ENCODE results near the gene SLC7A9.
"Not testable (repeated sequence)": the region's sequence is repeated elsewhere in the genome, so short reads cannot be mapped to it uniquely, and the experiment has no call there.

SLC7A9 gene

DNA sequence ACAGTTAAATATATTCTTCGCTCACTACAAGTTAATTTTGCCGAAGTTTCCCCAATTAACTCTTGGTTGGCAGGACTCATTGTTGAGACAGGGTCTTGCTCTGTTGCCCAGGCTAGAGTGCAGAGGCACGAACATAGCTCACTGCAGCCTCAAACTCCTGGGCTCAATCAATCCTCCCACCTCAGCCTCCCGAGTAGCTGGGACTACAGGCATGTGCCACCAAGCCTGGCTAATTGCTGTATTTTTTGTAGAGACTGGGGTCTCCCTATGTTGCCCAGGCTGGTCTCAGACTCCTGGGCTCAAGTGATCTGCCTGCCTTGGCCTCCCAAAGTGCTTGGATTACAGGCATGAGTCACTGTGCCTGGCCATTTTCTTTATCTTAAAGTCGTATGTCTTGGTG is 15.7 kb upstream of the SLC7A9 start:
- H3K27me3 ChIP-seq (ENCODE audit: control insufficient read depth in 1 of 2, insufficient read depth in 2 of 2, low read length in 2 of 2); H3K4me3 ChIP-seq (ENCODE audit: low read length in 2 of 2); H3K4me1 ChIP-seq (ENCODE audit: control insufficient read depth, insufficient read depth, low read length); H3K9ac ChIP-seq (ENCODE audit: low read length in 2 of 2); H3K27ac ChIP-seq (ENCODE audit: low read length); H3K9me3 ChIP-seq (ENCODE audit: control insufficient read depth in 2 of 2, low read length in 2 of 2): not testable (repeated sequence)
- peaks cover 4 to 16% of the 10 kb centered on the region in 2 donors for H3K36me3 ChIP-seq (ENCODE audit: control insufficient read depth in 2 of 2, insufficient read depth in 2 of 2, low read length in 2 of 2)

DNA sequence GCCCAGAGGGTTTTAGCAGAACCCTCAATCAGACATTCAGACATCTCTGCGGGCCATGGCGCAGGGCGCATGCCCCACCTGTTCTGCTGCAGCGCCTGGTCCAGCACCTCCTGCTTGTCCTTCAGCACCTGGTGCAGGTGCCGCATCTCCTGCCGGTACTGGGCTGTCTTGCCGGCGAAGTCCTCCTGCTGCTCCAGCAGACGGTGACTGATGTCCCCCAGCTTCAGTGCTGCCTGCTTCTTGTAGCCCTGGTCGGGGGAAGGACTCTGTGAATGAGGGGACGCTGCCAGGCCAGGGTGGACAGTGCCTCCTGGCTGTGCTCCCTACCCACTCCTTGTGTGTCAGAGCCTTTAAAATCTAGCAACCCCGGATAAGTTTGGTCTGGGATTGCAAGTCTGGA is 12.2 kb upstream of the SLC7A9 start:
- H3K9me3 ChIP-seq (ENCODE audit: control insufficient read depth in 2 of 2, low read length in 2 of 2), result no peaks in the 10 kb centered on the region
- H3K36me3 ChIP-seq (ENCODE audit: control insufficient read depth in 2 of 2, insufficient read depth in 2 of 2, low read length in 2 of 2), result peaks cover 4 to 14% of the 10 kb centered on the region in 2 donors
- no peak overlapping the region for H3K4me3 ChIP-seq (ENCODE audit: low read length in 2 of 2)
- no peaks in the 10 kb centered on the region for H3K4me1 ChIP-seq (ENCODE audit: control insufficient read depth, insufficient read depth, low read length)
- H3K9ac ChIP-seq (ENCODE audit: low read length in 2 of 2), result no peak overlapping the region
- H3K27me3 ChIP-seq (ENCODE audit: control insufficient read depth in 1 of 2, insufficient read depth in 2 of 2, low read length in 2 of 2), result no peaks in the 10 kb centered on the region
- H3K27ac ChIP-seq (ENCODE audit: low read length), result no peak overlapping the region

GRCh38 chr19:32880622-32881021 is 11.1 kb upstream of the SLC7A9 start:
- no peak overlapping the region for H3K27ac ChIP-seq (ENCODE audit: low read length)
- H3K9ac ChIP-seq (ENCODE audit: low read length in 2 of 2), result no peak overlapping the region
- H3K36me3 ChIP-seq (ENCODE audit: control insufficient read depth in 2 of 2, insufficient read depth in 2 of 2, low read length in 2 of 2), result peaks cover 2 to 9% of the 10 kb centered on the region in 2 donors
- H3K27me3 ChIP-seq (ENCODE audit: control insufficient read depth in 1 of 2, insufficient read depth in 2 of 2, low read length in 2 of 2), result no peaks in the 10 kb centered on the region
- no peaks in the 10 kb centered on the region for H3K9me3 ChIP-seq (ENCODE audit: control insufficient read depth in 2 of 2, low read length in 2 of 2)
- H3K4me1 ChIP-seq (ENCODE audit: control insufficient read depth, insufficient read depth, low read length), result no peaks in the 10 kb centered on the region
- H3K4me3 ChIP-seq (ENCODE audit: low read length in 2 of 2), result no peak overlapping the region

DNA sequence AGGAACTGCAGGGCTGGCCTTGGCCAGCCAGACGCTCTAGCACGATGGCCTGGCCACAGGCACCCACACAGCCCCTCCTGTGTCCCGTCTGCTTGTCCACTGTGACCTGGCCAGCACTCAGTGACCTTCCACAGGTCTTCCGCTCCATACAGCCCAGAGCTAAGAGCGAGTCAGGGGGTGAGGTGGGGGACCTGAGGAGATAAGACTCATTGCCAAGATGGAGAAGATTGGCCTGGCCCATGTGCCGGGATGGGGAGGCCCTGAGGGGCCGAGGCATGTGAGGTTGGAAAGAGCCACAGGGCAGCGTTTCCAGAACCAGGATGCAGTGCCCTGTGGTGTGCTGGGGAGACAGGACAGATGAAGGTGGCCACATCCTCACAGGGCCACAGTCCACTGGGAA is 10.2 kb upstream of the SLC7A9 start:
- no peak overlapping the region for H3K9ac ChIP-seq (ENCODE audit: low read length in 2 of 2)
- no peaks in the 10 kb centered on the region for H3K9me3 ChIP-seq (ENCODE audit: control insufficient read depth in 2 of 2, low read length in 2 of 2)
- H3K4me1 ChIP-seq (ENCODE audit: control insufficient read depth, insufficient read depth, low read length), result no peaks in the 10 kb centered on the region
- H3K36me3 ChIP-seq (ENCODE audit: control insufficient read depth in 2 of 2, insufficient read depth in 2 of 2, low read length in 2 of 2), result peaks cover 0 to 9% of the 10 kb centered on the region in 2 donors
- H3K4me3 ChIP-seq (ENCODE audit: low read length in 2 of 2), result no peak overlapping the region
- no peaks in the 10 kb centered on the region for H3K27me3 ChIP-seq (ENCODE audit: control insufficient read depth in 1 of 2, insufficient read depth in 2 of 2, low read length in 2 of 2)
- H3K27ac ChIP-seq (ENCODE audit: low read length), result no peak overlapping the region

- Histone ChIP-seq H3K27ac (ENCODE audit: low read length) (no peak overlapping the region), H3K9ac (ENCODE audit: low read length in 2 of 2) (no peak overlapping the region), H3K9me3 (ENCODE audit: control insufficient read depth in 2 of 2, low read length in 2 of 2) (no peaks in the 10 kb centered on the region), H3K36me3 (ENCODE audit: control insufficient read depth in 2 of 2, insufficient read depth in 2 of 2, low read length in 2 of 2) (peaks cover 0 to 9% of the 10 kb centered on the region in 2 donors), H3K4me1 (ENCODE audit: control insufficient read depth, insufficient read depth, low read length) (no peaks in the 10 kb centered on the region), H3K4me3 (ENCODE audit: low read length in 2 of 2) (no peak overlapping the region), H3K27me3 (ENCODE audit: control insufficient read depth in 1 of 2, insufficient read depth in 2 of 2, low read length in 2 of 2) (no peaks in the 10 kb centered on the region)
Measured at GRCh38 chr19:32878988-32879387, 9.4 kb upstream of the SLC7A9 start.

DNA sequence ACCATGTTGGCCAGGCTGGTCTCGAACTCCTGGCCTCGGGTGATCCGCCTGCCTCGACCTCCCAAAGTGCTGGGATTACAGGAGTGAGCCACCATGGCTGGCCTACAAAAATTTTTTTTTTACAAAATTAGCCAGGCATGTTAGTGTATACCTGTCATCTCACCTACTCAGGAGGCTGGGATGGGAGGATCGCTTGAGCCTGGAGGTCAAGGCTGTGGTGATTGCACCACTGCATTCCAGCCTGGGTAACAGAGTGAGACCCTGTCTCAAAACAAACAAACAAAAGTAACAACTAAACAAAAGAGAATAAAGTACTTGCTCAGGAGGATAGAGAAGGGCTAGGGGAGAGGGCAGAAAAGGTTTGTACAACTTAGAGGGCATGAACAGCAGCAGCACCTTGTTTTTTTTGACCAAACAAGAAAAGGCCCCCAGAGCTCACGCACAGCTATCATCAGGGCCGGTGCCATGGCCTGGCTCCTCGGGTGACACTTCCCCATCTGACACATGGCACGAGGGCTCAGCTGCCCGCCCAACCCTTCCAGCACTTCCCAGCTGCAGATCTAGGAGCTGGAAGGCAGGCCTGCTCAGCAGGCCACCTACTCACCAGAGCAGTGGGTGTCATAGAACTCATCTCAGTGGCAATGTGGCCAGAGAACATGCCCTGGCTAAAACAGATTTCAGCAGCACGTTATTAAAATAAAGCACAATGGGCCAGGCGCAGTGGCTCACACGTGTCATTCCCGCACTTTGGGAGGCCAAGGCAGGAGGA is 8.6 kb upstream of the SLC7A9 start:
- Histone ChIP-seq H3K9me3 (ENCODE audit: control insufficient read depth in 2 of 2, low read length in 2 of 2) (no peaks in the 10 kb centered on the region), H3K9ac (ENCODE audit: low read length in 2 of 2) (no peak overlapping the region), H3K27me3 (ENCODE audit: control insufficient read depth in 1 of 2, insufficient read depth in 2 of 2, low read length in 2 of 2) (no peaks in the 10 kb centered on the region), H3K27ac (ENCODE audit: low read length) (no peak overlapping the region), H3K36me3 (ENCODE audit: control insufficient read depth in 2 of 2, insufficient read depth in 2 of 2, low read length in 2 of 2) (peaks cover 0 to 9% of the 10 kb centered on the region in 2 donors), H3K4me1 (ENCODE audit: control insufficient read depth, insufficient read depth, low read length) (no peaks in the 10 kb centered on the region), H3K4me3 (ENCODE audit: low read length in 2 of 2) (no peak overlapping the region)

DNA sequence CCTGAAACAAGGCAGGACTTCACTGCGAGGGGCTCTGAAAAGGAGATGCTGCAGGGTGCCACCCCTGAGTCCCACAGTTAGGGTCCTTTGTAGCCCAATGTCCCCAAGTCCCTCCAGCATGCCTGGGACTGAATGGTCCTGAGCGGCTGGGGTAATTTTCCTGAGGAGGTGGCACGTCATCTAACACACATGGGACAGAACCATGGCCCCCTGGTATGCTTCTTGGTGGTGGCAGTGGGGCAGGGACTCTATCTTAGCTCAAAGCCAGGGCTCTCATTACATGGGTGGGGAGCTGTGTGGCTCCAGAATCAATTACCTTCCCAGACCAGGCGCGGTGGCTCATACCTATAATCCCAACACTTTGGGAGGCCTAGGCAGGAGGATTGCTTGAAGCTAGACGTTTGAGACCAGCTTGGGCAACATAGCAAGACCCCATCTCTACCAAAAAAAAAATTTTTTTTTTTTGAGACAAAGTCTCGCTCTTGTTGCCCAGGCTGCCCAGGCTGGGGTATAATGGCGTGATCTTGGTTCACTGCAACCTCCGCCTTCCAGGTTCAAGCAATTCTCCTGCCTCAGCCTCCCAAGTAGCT is 7.9 kb upstream of the SLC7A9 start:
- Histone ChIP-seq H3K27ac (ENCODE audit: low read length) (no peak overlapping the region), H3K27me3 (ENCODE audit: control insufficient read depth in 1 of 2, insufficient read depth in 2 of 2, low read length in 2 of 2) (no peaks in the 10 kb centered on the region), H3K9me3 (ENCODE audit: control insufficient read depth in 2 of 2, low read length in 2 of 2) (no peaks in the 10 kb centered on the region), H3K9ac (ENCODE audit: low read length in 2 of 2) (no peak overlapping the region), H3K36me3 (ENCODE audit: control insufficient read depth in 2 of 2, insufficient read depth in 2 of 2, low read length in 2 of 2) (peaks cover 0 to 9% of the 10 kb centered on the region in 2 donors), H3K4me1 (ENCODE audit: control insufficient read depth, insufficient read depth, low read length) (no peaks in the 10 kb centered on the region), H3K4me3 (ENCODE audit: low read length in 2 of 2) (no peak overlapping the region)

GRCh38 chr19:32876919-32877285 is 7.3 kb upstream of the SLC7A9 start:
- H3K9me3 ChIP-seq (ENCODE audit: control insufficient read depth in 2 of 2, low read length in 2 of 2), result no peaks in the 10 kb centered on the region
- H3K9ac ChIP-seq (ENCODE audit: low read length in 2 of 2), result no peak overlapping the region
- no peaks in the 10 kb centered on the region for H3K27me3 ChIP-seq (ENCODE audit: control insufficient read depth in 1 of 2, insufficient read depth in 2 of 2, low read length in 2 of 2)
- peaks cover 0 to 9% of the 10 kb centered on the region in 2 donors for H3K36me3 ChIP-seq (ENCODE audit: control insufficient read depth in 2 of 2, insufficient read depth in 2 of 2, low read length in 2 of 2)
- H3K4me1 ChIP-seq (ENCODE audit: control insufficient read depth, insufficient read depth, low read length), result no peaks in the 10 kb centered on the region
- no peak overlapping the region for H3K27ac ChIP-seq (ENCODE audit: low read length)
- H3K4me3 ChIP-seq (ENCODE audit: low read length in 2 of 2), result no peak overlapping the region

DNA sequence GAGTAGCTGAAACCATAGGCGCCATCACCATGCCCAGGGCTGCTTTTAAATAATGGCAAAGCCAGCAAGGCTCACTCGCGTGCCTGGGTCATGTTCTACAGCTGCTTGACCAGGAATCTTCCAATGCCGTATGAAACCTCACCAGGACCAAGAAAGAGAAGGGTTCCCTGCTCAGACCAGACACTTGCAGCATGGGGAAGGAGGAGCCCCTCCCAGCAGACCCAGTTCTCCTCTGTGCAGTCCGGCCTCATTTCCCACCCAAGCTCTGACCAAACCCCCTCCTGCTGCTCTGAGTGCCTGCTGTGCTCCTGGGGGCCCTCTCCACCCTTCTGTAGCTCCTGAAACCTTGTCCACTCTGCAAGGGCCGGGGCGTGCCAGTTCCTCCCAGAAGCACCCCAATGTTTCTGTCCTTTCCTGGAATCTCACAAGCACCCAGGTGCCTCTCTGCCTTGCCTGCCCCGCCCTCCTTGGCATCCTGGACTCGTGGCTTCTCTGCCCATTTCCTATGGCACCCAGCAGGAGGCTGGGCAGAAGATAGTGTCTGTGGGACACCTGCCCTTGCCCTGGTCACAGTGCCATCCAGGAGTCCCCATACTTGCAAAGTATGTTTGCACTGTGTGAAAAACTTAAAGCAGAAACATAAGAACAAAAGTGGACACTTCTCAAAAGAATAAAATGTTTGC is 6.8 kb upstream of the SLC7A9 start:
- no peaks in the 10 kb centered on the region for H3K27me3 ChIP-seq (ENCODE audit: control insufficient read depth in 1 of 2, insufficient read depth in 2 of 2, low read length in 2 of 2)
- H3K4me1 ChIP-seq (ENCODE audit: control insufficient read depth, insufficient read depth, low read length), result no peaks in the 10 kb centered on the region
- peaks cover 0 to 7% of the 10 kb centered on the region in 2 donors for H3K36me3 ChIP-seq (ENCODE audit: control insufficient read depth in 2 of 2, insufficient read depth in 2 of 2, low read length in 2 of 2)
- H3K9ac ChIP-seq (ENCODE audit: low read length in 2 of 2), result no peak overlapping the region
- no peaks in the 10 kb centered on the region for H3K9me3 ChIP-seq (ENCODE audit: control insufficient read depth in 2 of 2, low read length in 2 of 2)
- H3K4me3 ChIP-seq (ENCODE audit: low read length in 2 of 2), result no peak overlapping the region
- no peak overlapping the region for H3K27ac ChIP-seq (ENCODE audit: low read length)

- Histone ChIP-seq H3K9ac (ENCODE audit: low read length in 2 of 2) (no peak overlapping the region), H3K27me3 (ENCODE audit: control insufficient read depth in 1 of 2, insufficient read depth in 2 of 2, low read length in 2 of 2) (no peaks in the 10 kb centered on the region), H3K9me3 (ENCODE audit: control insufficient read depth in 2 of 2, low read length in 2 of 2) (no peaks in the 10 kb centered on the region), H3K4me3 (ENCODE audit: low read length in 2 of 2) (no peak overlapping the region), H3K27ac (ENCODE audit: low read length) (no peak overlapping the region), H3K4me1 (ENCODE audit: control insufficient read depth, insufficient read depth, low read length) (no peaks in the 10 kb centered on the region), H3K36me3 (ENCODE audit: control insufficient read depth in 2 of 2, insufficient read depth in 2 of 2, low read length in 2 of 2) (peaks cover 0 to 7% of the 10 kb centered on the region in 2 donors)
Measured at GRCh38 chr19:32875428-32875827, 5.9 kb upstream of the SLC7A9 start.

DNA sequence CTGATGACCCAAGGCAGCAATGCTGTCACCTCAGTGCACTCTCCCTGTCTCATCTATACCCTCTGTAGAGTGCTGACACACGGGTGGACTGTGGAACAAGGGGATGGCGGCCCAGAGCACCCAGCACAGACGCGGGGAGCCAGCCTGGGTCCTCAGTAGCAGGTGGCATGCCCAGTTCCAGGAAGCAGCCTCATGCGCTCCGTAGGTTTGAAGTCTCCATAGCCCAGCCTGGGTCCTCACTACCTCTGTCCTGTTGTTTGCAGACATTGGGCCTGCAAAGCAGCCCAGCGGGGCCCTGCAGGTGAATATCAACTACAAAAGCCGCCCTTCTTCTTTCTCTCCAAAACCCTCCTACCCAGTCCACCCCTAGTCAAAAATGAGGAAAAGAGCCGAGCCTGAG is 5.0 kb upstream of the SLC7A9 start:
- Histone ChIP-seq H3K4me1 (ENCODE audit: control insufficient read depth, insufficient read depth, low read length) (no peaks in the 10 kb centered on the region), H3K27me3 (ENCODE audit: control insufficient read depth in 1 of 2, insufficient read depth in 2 of 2, low read length in 2 of 2) (no peaks in the 10 kb centered on the region), H3K4me3 (ENCODE audit: low read length in 2 of 2) (no peak overlapping the region), H3K9me3 (ENCODE audit: control insufficient read depth in 2 of 2, low read length in 2 of 2) (no peaks in the 10 kb centered on the region), H3K36me3 (ENCODE audit: control insufficient read depth in 2 of 2, insufficient read depth in 2 of 2, low read length in 2 of 2) (peaks cover 0 to 7% of the 10 kb centered on the region in 2 donors), H3K9ac (ENCODE audit: low read length in 2 of 2) (no peak overlapping the region), H3K27ac (ENCODE audit: low read length) (no peak overlapping the region)
